ENCODE results near the gene TCAF2.
"Not testable (repeated sequence)": the region's sequence is repeated elsewhere in the genome, so short reads cannot be mapped to it uniquely, and the experiment has no call there.

DNA sequence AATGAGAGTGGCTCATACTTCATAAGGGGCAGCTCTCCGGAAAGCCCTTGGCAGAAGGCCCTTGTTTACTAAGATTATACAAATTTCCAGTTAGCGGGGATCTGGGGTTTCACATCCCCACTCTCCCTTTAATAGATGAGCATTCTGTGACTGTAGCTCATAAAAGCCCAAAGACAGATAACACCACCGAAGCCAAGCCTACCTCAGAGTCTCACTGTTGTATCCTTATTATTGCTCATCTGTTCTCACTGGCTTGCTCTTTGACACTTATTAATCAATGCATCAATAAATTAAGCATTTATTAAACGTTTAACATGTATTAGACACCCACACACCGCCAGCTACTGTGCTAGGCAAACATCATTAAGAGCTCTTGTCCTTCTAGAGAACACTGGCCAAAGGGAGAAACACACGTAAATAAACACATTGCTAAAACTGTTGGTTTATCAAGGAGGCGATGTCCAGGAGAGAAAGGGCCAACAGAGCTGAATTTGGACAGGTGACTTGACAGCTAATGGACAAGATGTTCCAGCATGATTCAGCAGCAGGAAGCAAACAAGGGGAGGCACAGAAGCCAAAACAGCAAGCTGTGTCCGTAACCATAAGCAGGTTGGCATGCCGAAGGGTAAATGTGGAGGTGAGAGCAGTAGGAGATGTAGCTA lies 19.9 kb downstream of the TCAF2 start:
- TF ChIP-seq POLR2A, POLR2AphosphoS5, EP300 (IDR thresholded peaks at IDR 0.05): not testable (repeated sequence)
- TF ChIP-seq, protein P1, sequence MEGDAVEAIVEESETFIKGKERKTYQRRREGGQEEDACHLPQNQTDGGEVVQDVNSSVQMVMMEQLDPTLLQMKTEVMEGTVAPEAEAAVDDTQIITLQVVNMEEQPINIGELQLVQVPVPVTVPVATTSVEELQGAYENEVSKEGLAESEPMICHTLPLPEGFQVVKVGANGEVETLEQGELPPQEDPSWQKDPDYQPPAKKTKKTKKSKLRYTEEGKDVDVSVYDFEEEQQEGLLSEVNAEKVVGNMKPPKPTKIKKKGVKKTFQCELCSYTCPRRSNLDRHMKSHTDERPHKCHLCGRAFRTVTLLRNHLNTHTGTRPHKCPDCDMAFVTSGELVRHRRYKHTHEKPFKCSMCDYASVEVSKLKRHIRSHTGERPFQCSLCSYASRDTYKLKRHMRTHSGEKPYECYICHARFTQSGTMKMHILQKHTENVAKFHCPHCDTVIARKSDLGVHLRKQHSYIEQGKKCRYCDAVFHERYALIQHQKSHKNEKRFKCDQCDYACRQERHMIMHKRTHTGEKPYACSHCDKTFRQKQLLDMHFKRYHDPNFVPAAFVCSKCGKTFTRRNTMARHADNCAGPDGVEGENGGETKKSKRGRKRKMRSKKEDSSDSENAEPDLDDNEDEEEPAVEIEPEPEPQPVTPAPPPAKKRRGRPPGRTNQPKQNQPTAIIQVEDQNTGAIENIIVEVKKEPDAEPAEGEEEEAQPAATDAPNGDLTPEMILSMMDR (IDR thresholded peaks at IDR 0.05), result not testable (repeated sequence)

Data from suprapubic skin (tissue), 4 donors.